Measurements from ENCODE around the gene ENTPD6.

Gene ENTPD6

DNA sequence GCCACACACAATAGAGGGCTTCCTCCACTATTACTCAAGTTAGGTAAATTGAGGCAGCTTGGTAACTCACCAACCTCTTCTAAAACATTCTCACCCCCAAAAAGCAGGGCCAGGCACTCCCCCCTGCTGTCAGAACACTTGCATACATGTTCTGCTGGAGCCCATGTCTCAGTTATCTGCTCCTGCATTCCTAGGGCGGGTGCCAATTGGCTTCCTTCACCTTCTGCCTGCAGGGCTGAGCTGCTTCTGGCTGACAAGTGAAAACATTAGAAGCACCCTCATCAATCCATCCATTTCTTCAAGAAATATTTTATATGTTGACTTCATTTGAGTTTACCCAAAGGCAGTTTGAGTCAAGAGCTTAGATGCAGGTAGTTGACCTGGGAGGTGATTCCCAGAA is 4.5 kb upstream of the ENTPD6 start:
- no peak for DNase-seq

DNA sequence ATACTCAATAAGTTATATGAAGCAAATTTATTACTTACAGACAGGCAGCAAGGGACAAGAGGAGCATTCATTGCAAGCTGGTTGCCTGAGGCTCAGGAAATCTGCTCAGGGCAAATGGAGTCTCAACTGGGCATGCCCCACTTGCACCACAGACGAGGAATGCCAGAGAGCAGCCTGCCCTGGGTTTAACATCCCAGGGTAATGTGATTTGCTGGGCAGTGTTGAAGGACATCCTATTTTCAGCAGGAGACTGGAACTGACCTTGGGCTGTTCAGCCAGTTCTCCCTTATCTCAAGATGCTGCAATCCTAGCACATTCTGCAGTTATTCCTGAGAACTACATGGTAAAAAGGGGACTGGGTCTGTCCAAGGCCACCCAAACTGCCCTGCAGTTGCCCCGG is 3.8 kb upstream of the ENTPD6 start:
- DNase-seq: no peak

DNA sequence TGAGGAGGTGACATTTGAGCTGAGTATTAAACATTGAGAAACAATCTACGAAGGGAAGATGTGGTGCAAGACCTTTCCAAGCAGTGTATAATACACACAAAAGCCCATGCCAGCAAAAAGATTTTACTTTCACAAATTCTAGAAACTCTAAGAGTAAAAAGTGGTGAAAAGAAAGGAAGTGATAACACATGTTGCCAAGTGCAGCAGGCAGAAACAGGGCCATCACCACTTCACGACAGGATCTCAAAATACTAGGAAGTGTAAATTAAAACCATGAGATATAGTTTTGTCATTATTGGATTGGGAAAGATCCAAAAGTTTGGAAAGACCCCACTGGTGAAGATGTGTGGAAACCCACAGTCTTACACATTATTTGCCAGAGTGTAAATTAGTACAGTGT is 1.7 kb upstream of the ENTPD6 start:
- DNase-seq: no peak

- no peak for DNase-seq
Measured at GRCh38 chr20:25194333-25194972, 1.1 kb upstream of the ENTPD6 start.

DNA sequence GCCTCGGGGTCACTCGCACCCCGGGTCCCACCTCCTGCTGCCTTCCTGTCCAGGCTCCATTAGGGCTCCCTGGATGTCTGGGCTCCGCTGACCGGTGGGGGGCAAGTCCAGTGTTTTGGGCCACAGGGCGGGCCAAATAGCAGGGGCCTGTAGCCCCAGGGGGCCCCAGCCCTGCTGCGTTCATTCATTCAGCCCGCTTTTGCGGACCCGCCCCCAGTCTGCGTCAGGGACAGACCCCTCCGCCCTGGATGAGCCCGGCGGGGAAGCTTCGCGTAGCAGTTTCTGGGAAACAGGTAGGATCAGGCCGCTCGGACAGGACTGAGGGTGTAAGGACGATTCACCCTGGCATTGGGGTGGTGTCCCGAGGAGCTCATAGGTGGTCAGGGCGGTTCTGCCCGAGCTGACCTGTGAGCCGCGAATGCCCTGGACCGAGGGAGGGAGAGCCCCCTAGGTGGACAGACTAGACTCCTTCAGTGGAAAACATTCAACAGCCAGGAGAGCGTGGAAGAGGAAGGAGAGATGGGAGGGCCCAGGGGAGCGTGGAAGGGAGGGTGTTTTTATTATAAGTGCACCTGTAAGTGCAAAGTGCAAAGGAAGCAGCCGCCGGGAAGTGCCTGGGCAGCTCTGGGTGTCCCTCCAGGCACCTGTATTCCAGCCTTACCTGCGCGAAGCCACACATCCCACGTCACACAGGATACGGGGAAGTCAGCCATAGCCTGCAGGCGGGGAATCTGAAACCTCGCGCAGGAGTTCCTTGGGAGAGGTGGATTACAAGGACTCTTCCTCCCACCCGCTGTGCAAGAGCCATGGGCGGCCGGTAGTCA is 662 bp downstream of the ENTPD6 start:
- DNase-seq: no peak

GRCh38 chr20:25196786-25197120 is 1.2 kb downstream of the ENTPD6 start:
- no peak for DNase-seq

GRCh38 chr20:25197183-25197869 is 1.8 kb downstream of the ENTPD6 start:
- DNase-seq: peak in 1 of 4 experiments; percentile 20

GRCh38 chr20:25197870-25198190 is 2.3 kb downstream of the ENTPD6 start:
- no peak for DNase-seq

- no peak for DNase-seq
Measured at GRCh38 chr20:25198663-25199383, 3.3 kb downstream of the ENTPD6 start.

GRCh38 chr20:25199473-25200260 is 4.2 kb downstream of the ENTPD6 start:
- DNase-seq: no peak

DNA sequence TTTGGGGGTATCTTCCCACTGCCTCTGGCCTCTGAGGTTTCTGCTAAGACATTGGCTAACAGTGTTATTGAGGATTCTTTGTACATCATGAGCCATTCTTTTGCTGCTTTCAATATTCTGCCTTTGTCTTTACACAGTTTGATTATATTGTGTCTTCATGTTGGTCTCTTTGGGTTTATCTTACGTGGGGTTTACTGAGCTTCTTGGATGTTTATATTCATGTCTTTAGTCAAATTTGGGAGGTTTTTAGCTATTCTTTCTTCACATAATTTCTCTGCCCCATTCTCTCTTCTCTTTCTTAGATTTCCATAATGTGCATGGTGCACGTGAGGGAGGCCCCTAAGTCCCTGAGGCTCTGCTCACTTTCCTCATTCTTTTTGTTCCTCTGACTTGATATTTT is 7.6 kb downstream of the ENTPD6 start:
- DNase-seq: no peak

- no peak for DNase-seq
Measured at GRCh38 chr20:25203871-25204320, 8.4 kb downstream of the ENTPD6 start.

- DNase-seq: no peak
Measured at GRCh38 chr20:25204550-25205276, 9.2 kb downstream of the ENTPD6 start.

GRCh38 chr20:25205277-25206062 is 10.0 kb downstream of the ENTPD6 start:
- no peak for DNase-seq

DNA sequence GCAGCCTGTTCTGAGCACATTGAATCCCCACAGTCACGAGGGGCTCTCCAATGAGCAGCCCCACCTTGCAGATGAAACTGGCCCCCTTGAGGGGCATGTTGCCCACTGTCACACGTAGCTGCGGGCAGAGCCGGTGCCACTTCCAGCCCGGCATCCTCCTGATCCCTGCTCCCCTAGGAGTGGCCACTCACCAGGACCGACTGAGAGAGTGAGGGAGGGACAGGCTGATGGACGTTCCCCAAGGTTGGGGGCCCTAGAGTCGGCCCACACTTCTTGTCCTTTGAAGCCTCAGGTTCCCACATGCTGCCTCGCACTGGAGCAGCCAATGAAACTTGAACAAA is 10.5 kb downstream of the ENTPD6 start:
- DNase-seq: no peak

GRCh38 chr20:25206548-25206947 is 11.0 kb downstream of the ENTPD6 start:
- no peak for DNase-seq

GRCh38 chr20:25207149-25207959 is 11.8 kb downstream of the ENTPD6 start:
- no peak for DNase-seq

GRCh38 chr20:25207960-25208534 is 12.5 kb downstream of the ENTPD6 start:
- DNase-seq: no peak

- no peak for DNase-seq
Measured at GRCh38 chr20:25209400-25209799, 13.9 kb downstream of the ENTPD6 start.

- DNase-seq: no peak
Measured at GRCh38 chr20:25209911-25210310, 14.4 kb downstream of the ENTPD6 start.
